ENCODE data around the gene FBXO5. TPM values are rescaled to one million over a fixed set of nuclear protein-coding genes. Genes with fewer than 3 reads are reported as not detected.

Gene FBXO5, protein sequence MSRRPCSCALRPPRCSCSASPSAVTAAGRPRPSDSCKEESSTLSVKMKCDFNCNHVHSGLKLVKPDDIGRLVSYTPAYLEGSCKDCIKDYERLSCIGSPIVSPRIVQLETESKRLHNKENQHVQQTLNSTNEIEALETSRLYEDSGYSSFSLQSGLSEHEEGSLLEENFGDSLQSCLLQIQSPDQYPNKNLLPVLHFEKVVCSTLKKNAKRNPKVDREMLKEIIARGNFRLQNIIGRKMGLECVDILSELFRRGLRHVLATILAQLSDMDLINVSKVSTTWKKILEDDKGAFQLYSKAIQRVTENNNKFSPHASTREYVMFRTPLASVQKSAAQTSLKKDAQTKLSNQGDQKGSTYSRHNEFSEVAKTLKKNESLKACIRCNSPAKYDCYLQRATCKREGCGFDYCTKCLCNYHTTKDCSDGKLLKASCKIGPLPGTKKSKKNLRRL
- total RNA-seq: 14.5 TPM

DNA sequence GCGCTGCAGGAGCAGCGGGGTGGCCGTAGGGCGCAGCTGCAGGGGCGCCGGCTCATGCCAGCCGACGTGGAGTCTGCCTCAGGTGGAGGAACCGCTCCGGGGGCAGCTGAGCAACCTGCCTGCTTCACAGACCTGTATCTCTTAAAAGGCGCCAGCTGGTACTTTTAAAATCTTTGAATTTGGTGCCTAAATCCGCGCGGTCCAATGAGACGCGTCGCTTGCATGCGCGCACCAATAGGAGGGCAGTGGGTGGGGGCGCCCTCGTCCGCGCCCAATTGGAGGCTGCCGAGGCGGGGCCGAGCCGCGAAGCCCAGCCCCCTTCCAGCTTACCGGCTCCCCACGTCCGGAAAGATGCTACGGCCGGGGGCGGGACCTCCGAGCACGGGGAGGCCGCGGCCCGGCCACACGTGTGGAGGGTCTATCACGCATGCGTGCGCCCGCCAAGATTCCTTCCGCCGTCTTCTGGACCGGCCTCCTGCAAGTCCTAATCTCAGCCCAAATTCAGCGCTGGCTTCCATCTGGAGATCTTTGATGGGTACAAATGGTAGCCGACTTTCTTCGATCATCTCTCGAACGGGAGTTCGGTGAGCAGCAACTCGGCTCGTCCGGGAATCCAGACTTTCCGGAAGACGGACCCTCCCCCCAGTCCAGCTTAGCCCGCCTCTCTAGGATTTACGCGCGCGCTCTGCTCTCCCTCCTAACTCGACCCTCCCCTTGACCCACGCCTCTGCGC is at the start of gene FBXO5:
Gene FBXO5, minus strand, starts transcription at position 138 of the 733 bp plus-strand sequence. Its CDS starts 82 bp downstream, at position 56.

DNA sequence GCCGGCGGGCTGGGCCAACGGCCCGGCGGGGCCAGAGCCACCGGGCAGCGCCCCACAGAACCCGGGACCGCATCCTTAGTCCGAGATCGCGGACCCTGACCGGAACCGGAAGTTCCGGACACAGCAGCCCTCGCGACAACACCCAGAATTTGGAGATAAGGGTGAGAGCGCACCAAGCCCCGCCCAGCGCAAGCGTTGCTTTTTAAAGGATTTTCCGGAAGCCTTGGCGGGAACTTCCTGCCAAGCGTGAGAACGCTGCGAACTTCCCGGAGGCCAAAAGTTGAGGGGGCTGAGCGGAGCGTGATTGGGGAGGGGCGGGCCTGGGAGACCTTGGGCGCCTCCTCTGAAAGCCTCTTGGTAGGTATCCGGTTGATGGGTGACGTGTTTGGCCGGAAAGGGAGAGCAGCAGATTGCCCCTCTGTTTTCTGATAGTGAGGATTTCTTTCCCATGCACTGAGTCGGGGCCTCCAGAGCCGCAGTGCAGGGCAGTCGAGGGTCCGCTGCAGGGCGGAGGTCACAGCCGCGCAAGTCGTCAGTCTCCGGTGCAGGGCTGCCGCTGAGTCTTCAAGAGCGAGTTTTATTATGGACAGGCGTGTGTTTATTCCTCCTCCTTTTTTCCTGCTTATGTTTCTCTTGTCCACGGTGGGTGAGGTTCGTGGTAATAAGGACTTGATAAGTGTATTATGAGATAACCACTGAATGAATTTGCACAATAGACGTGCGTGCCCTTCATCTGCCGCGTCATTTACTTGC is 19.9 kb upstream of the FBXO5 start, which contains the start of gene MTRF1L:
Gene MTRF1L, minus strand, starts transcription at position 97 of the 753 bp plus-strand sequence. Its CDS starts 24 bp downstream, at position 73.

Small RNA genes lying within 50 kb of the gene (small RNA-seq; reads per million reads assigned to genes)
- not detected for gene AL080276.1

Other genes starting within 250 kb of the FBXO5 start
- 3.0 TPM for gene VIP, start 232.2 kb downstream of the FBXO5 start, total RNA-seq
- 20.5 TPM for gene MTRF1L, start 19.7 kb upstream of the FBXO5 start, total RNA-seq
- gene RGS17, start 148.2 kb upstream of the FBXO5 start, total RNA-seq: 81.2 TPM